Gastrocnemius medialis (tissue), 4 donors: Measurements from ENCODE around the gene DNAH6.

Source experiments
- CTCF ChIP-seq, 5 experiments: fragments of 450-650 bp in 3 of 5; fragments of 200-600 bp in 2 of 5; sonication (generic) in 2 of 5; IDR thresholded peaks in 4 of 5; conservative IDR thresholded peaks in 1 of 5; 1 replicate in 4 of 5; 2 replicates in 1 of 5; pipeline ENCODE4 v1.5.1; 2016 to 2019; ENCODE audit warnings: antibody characterized with exemption in 5 of 5, mild to moderate bottlenecking in 3 of 5, moderate library complexity in 3 of 5
- POLR2A ChIP-seq, 2 donors: fragments of 450-650 bp; IDR thresholded peaks; one replicate each; pipeline ENCODE4 v1.6.1; 2017; ENCODE audit warnings: antibody characterized with exemption in 2 of 2, mild to moderate bottlenecking in 2 of 2, moderate library complexity in 2 of 2

GRCh38 chr2:84526562-84526961, 10.3 kb downstream of the DNAH6 start:
- TF ChIP-seq CTCF (IDR thresholded peaks at IDR 0.05 in 4 of 5, conservative IDR thresholded peaks at IDR 0.05 in 1 of 5) (no peak), POLR2A (IDR thresholded peaks at IDR 0.05) (no peak)
